GM18508 (cell line): Measurements from ENCODE around the gene CELSR3.

Experiments used
- ATAC-seq: cut with Tn5 transposase; IDR thresholded peaks from one replicate; pipeline ENCODE4 v1.9.1; 2021; ENCODE audit warnings: moderate number of reproducible peaks; ENCODE audit not compliant: insufficient read depth, unreplicated experiment

CELSR3 gene

GRCh38 chr3:48688032-48688736, 25.5 kb upstream of the CELSR3 start:
- no peak for ATAC-seq

- no peak for ATAC-seq
Measured at GRCh38 chr3:48687220-48687678, 24.6 kb upstream of the CELSR3 start.

- no peak for ATAC-seq
Measured at GRCh38 chr3:48686538-48687219, 24.0 kb upstream of the CELSR3 start.

- no peak for ATAC-seq
Measured at GRCh38 chr3:48685603-48686511, 23.2 kb upstream of the CELSR3 start, which contains the start of gene NCKIPSD. Gene NCKIPSD (minus strand): TSS chr3:48685915. CDS start chr3:48685807, 108 bp downstream.

GRCh38 chr3:48685293-48685602, 22.6 kb upstream of the CELSR3 start:
- no peak for ATAC-seq

GRCh38 chr3:48684480-48685143, 21.9 kb upstream of the CELSR3 start:
- ATAC-seq: no peak

GRCh38 chr3:48684054-48684349, 21.3 kb upstream of the CELSR3 start:
- ATAC-seq: no peak

- ATAC-seq: no peak
Measured at GRCh38 chr3:48682786-48683185, 20.1 kb upstream of the CELSR3 start.

- ATAC-seq: no peak
Measured at GRCh38 chr3:48681974-48682610, 19.4 kb upstream of the CELSR3 start.

- ATAC-seq: no peak
Measured at GRCh38 chr3:48681541-48681880, 18.8 kb upstream of the CELSR3 start.

GRCh38 chr3:48680811-48681540, 18.3 kb upstream of the CELSR3 start:
- ATAC-seq: no peak

GRCh38 chr3:48679411-48680391, 17.0 kb upstream of the CELSR3 start:
- ATAC-seq: no peak

GRCh38 chr3:48678566-48679380, 16.1 kb upstream of the CELSR3 start:
- no peak for ATAC-seq

GRCh38 chr3:48678056-48678455, 15.4 kb upstream of the CELSR3 start:
- no peak for ATAC-seq

- ATAC-seq: no peak
Measured at GRCh38 chr3:48674505-48674904, 11.8 kb upstream of the CELSR3 start.

GRCh38 chr3:48672522-48672921, 9.8 kb upstream of the CELSR3 start:
- no peak for ATAC-seq

- ATAC-seq: no peak
Measured at GRCh38 chr3:48664929-48665328, 2.2 kb upstream of the CELSR3 start.

- ATAC-seq: no peak
Measured at GRCh38 chr3:48664313-48664644, 1.6 kb upstream of the CELSR3 start.
